ENCODE measurements around the gene TOPORS. TPM values are rescaled to one million over a fixed set of nuclear protein-coding genes. Genes with fewer than 3 reads are reported as not detected.

Gene TOPORS
- total and polyA plus RNA-seq, 2 experiments from 2014 or later: 14.1 to 25.8 TPM

DNA sequence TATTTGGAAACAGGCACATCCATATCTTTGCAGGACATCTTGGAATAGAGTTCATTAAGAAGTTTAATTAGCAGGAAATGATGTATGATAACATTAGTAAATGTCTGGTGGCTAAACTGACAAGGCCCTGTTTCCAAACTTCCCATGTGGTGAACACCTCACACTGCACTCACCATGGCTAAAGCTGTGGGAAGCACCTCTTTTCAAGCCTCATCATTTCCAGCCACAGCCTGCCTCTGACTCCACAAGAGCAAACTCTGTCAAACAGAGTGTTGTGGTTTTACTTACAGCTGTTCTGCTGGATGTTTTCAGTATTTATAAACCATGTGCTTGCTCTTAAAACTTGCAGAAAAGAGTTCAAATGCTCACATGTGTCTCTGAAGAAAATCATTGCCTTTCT, 35.5 kb upstream of the TOPORS start:
- Histone ChIP-seq H3K27me3 (no peaks in the 10 kb centered on the region), H3K4me2 (no peak overlapping the region), H3K9me3 (ENCODE audit: low read depth) (no peaks in the 10 kb centered on the region), H3K79me2 (no peaks in the 10 kb centered on the region), H3K4me3 (no peak overlapping the region), H3K9me2 (replicated peaks; ENCODE audit: insufficient read depth) (no peaks in the 10 kb centered on the region), H2AFZ (no peak overlapping the region), H3K36me3 (replicated peaks; ENCODE audit: insufficient read depth, low read depth) (no peaks in the 10 kb centered on the region), H3K27ac (no peak overlapping the region), H3K4me1 (ENCODE audit: insufficient read depth) (no peaks in the 10 kb centered on the region), H4K20me1 (ENCODE audit: insufficient read depth, poor library complexity, severe bottlenecking) (no peaks in the 10 kb centered on the region)
- no peak for DNase-seq (ENCODE audit: low spot score)
- TF ChIP-seq EZH2phosphoT487 (IDR thresholded peaks at IDR 0.05; ENCODE audit: low read depth, severe bottlenecking, unreplicated experiment) (no peak), CTCF (IDR thresholded peaks at IDR 0.05; ENCODE audit: poor library complexity) (no peak), EZH2 (IDR thresholded peaks at IDR 0.05; ENCODE audit: borderline replicate concordance) (no peak)

DNA sequence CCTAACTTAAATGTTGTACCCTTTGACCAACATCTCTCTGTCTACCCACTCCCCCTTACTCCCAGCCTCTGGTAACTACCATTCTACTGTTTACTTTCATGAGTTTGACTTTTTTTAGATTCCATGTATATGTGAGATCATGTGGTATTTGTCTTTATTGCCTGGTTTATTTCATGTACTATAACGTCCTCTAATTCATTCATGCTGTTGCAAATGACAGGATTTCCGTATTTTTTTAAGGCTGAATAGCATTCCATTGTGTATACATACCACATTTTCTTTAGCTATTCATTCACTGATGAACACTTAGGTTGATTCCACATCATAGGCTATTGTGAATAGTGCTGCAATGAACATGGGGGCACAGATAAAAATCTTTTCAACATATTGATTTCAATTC, 32.4 kb upstream of the TOPORS start:
- no peaks in the 10 kb centered on the region for H3K79me2 ChIP-seq
- no peaks in the 10 kb centered on the region for H3K36me3 ChIP-seq (replicated peaks; ENCODE audit: insufficient read depth, low read depth)
- H3K9me3 ChIP-seq (ENCODE audit: low read depth): no peaks in the 10 kb centered on the region
- H2AFZ ChIP-seq: no peak overlapping the region
- H3K4me1 ChIP-seq (ENCODE audit: insufficient read depth): no peaks in the 10 kb centered on the region
- TF ChIP-seq CTCF (IDR thresholded peaks at IDR 0.05; ENCODE audit: poor library complexity) (no peak), EZH2 (IDR thresholded peaks at IDR 0.05; ENCODE audit: borderline replicate concordance) (no peak), EZH2phosphoT487 (IDR thresholded peaks at IDR 0.05; ENCODE audit: low read depth, severe bottlenecking, unreplicated experiment) (no peak)
- H3K9me2 ChIP-seq (replicated peaks; ENCODE audit: insufficient read depth): no peaks in the 10 kb centered on the region
- no peaks in the 10 kb centered on the region for H3K27me3 ChIP-seq
- DNase-seq (ENCODE audit: low spot score): no peak
- H3K4me3 ChIP-seq: no peak overlapping the region
- H3K4me2 ChIP-seq: no peak overlapping the region
- WGBS (ENCODE audit: low lambda C conversion rate, missing lambda C conversion rate): 59% methylated on average over 2 of the region's 2 CpGs
- no peaks in the 10 kb centered on the region for H4K20me1 ChIP-seq (ENCODE audit: insufficient read depth, poor library complexity, severe bottlenecking)
- no peak overlapping the region for H3K27ac ChIP-seq

- Histone ChIP-seq H2AFZ (no peak overlapping the region), H3K9me2 (replicated peaks; ENCODE audit: insufficient read depth) (no peaks in the 10 kb centered on the region), H3K4me3 (no peak overlapping the region), H3K4me2 (peak overlapping the region; percentile 16), H3K27ac (no peak overlapping the region), H3K27me3 (no peaks in the 10 kb centered on the region), H4K20me1 (ENCODE audit: insufficient read depth, poor library complexity, severe bottlenecking) (no peaks in the 10 kb centered on the region), H3K79me2 (no peaks in the 10 kb centered on the region), H3K9me3 (ENCODE audit: low read depth) (no peaks in the 10 kb centered on the region), H3K4me1 (ENCODE audit: insufficient read depth) (no peaks in the 10 kb centered on the region), H3K36me3 (replicated peaks; ENCODE audit: insufficient read depth, low read depth) (no peaks in the 10 kb centered on the region)
- WGBS (ENCODE audit: low lambda C conversion rate, missing lambda C conversion rate): 49% methylated on average over 3 of the region's 3 CpGs
- no peak for TF ChIP-seq EZH2phosphoT487 (IDR thresholded peaks at IDR 0.05; ENCODE audit: low read depth, severe bottlenecking, unreplicated experiment)
- TF ChIP-seq EZH2 (IDR thresholded peaks at IDR 0.05; ENCODE audit: borderline replicate concordance): no peak
- peak; percentile 77 for TF ChIP-seq CTCF (IDR thresholded peaks at IDR 0.05; ENCODE audit: poor library complexity)
- peak; percentile 75 for DNase-seq (ENCODE audit: low spot score)
These were observed 29.2 kb upstream of the TOPORS start for GRCh38 chr9:32581512-32582143.
